AG09319 (cell line): ENCODE measurements around the gene DGKH.
"Not testable (repeated sequence)": the region's sequence is repeated elsewhere in the genome, so short reads cannot be mapped to it uniquely, and the experiment has no call there.

Experiments
- DNase-seq: peaks from one replicate; pipeline ENCODE4 v3.0.0-alpha.2; 2010; ENCODE audit warnings: low read depth; ENCODE audit errors: extremely low read depth
- TF ChIP-seq, protein P1 (sequence below): IDR thresholded peaks from 2 replicates; pipeline ENCODE4 v1.5.1; 2011; ENCODE audit warnings: low read depth, mild to moderate bottlenecking, inconsistent platforms, low read length, moderate library complexity

The DGKH gene

DNA sequence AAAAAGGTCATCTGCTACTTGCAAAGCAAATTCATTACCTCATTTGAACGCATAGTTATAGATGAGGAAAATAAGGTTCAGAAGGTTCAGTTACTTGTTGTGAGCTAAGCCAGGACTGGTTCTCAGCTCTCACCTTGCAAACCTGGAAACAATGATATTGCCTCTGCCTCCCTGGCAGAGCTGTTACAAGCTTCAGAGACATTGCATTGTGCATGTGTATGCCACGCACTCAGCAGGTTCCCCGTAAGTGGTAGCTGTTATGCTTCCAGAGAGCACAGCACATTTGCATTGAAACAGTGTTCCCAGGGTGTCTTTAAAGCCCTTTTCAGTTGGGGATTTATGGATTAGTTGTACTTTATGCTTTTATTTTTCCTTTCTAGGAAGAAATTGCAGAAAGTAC is 80.6 kb downstream of the DGKH start:
- no peak for DNase-seq
- TF ChIP-seq, protein P1, sequence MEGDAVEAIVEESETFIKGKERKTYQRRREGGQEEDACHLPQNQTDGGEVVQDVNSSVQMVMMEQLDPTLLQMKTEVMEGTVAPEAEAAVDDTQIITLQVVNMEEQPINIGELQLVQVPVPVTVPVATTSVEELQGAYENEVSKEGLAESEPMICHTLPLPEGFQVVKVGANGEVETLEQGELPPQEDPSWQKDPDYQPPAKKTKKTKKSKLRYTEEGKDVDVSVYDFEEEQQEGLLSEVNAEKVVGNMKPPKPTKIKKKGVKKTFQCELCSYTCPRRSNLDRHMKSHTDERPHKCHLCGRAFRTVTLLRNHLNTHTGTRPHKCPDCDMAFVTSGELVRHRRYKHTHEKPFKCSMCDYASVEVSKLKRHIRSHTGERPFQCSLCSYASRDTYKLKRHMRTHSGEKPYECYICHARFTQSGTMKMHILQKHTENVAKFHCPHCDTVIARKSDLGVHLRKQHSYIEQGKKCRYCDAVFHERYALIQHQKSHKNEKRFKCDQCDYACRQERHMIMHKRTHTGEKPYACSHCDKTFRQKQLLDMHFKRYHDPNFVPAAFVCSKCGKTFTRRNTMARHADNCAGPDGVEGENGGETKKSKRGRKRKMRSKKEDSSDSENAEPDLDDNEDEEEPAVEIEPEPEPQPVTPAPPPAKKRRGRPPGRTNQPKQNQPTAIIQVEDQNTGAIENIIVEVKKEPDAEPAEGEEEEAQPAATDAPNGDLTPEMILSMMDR, result no peak

DNA sequence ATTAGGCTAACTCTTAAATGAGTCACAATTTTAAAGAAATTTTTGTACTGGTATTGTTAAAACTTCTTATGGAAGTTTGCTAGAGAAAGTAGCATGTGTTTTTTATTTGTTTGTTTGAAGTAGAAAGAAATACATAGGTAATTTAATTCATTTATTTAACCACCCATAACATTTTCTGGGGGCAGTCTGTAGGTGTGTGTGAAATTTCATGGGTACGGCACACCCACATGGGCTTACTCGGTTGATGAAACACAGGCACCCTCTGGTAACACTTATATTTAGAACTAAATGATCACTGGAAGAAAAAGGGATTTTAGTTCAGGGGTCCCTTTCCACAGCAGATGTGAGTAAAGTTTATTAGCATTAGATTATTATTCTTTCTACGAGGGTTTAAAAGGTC is 88.1 kb downstream of the DGKH start:
- no peak for DNase-seq
- TF ChIP-seq, protein P1, result no peak

DNA sequence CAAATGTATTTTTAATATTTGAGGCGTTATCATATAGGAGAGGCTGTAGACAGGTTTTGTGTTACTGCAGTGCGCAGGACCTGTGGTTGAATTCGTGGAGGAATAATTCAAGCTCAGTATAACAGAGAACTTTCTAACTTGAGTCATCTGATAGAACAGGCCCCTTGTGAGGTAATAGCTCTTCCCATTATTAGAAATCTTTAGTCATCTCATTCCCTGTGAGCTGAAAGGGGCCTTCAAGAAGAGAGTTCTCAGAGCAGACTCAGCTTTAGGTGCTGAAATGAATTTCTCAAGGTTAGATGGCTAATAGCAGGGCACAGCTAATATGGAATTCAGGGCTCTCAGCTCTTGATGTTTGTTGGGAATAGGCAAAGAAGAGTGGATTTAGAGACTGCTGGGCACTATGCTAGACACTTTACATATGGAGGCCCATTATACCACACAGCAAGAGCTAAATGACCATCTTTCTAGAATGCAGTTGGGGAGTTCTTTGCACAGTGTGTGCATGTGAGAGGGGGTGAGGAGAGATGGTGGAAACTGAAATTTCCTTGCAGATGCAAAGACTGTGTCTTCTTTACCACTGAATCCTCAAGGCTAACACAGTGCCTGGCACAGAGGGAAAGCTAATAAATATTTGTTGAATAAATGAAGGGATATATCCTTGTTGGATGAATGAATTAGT is 89.5 kb downstream of the DGKH start:
- DNase-seq, result no peak
- TF ChIP-seq, protein P1, result no peak

DNA sequence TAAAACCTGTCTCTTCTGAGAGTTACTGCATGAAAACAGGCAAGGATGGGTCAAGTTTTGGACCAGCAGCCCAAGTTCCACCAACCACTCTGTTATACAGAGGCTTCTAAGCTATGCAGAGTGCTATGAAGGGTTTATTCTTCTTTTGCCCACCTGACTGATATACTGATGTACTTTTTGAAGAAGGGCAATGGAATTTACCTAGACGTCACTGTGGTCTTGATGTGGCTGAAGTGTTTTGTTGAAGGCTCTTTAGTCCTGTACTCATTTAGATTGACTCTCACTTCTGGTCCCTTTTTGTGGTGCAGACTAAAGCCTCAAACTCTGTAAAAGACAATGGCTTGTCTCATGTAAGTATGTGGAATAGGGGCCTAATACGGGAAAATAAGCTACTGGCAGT is 92.0 kb downstream of the DGKH start:
- no peak for DNase-seq

DNA sequence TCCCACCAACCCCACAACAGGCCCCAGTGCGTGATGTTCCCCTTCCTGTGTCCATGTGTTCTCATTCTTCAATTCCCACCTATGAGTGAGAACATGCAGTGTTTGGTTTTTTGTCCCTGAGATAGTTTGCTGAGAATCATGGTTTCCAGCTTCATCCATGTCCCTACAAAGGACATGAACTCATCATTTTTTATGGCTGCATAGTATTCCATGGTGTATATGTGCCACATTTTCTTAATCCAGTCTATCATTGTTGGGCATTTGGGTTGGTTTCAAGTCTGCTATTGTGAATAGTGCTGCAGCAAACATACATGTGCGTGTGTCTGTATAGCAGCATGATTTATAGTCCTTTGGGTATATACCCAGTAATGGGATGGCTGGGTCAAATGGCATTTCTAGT is 92.6 kb downstream of the DGKH start:
- DNase-seq, result not testable (repeated sequence)

More for the DNA sequence above, 92.0 kb downstream of the DGKH start:
- TF ChIP-seq, protein P1, result no peak

- TF ChIP-seq, protein P1, result no peak
- no peak for DNase-seq
Observed at GRCh38 chr13:42146359-42146758, 97.9 kb downstream of the DGKH start.

DNA sequence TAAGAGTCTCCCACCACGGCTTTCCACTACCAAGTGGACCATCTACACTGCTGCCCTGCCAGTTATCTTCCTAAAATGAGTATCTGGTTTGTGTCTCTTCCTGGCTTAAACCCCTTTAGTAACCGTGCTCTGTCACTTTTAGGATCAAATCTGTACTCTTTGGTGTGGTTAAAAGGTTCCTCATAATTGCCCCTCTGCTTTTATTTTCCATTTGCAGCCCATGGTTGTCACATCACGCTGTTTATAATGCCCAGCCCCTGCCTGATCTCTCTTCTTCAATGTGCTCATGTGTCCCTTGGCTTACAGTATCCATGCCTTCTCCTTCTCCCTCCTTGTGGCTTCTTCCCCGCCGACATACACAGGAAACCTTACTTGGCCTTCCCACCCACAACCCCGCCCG is 100.1 kb downstream of the DGKH start:
- DNase-seq, result no peak
- TF ChIP-seq, protein P1, result no peak

DNA sequence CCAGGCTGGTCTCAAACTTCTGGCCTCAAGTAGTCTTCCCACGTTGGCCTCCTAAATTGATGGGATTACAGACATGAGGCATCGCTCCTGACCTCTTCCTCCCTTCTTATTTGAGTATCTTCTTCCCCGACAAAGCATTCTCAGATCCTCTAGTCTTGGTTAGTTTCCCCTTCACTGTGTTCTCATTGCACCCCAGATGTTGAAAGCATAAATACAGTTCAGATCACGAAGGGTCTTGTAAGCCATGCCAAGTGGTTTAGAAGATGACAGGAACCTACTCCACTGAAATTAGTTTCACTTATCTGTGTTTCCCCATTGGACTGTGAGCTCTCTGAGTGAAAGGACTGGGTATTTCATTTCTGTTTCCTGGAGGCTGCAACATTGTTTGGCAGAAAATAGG is 100.7 kb downstream of the DGKH start:
- no peak for DNase-seq
- TF ChIP-seq, protein P1, result no peak
